ENCODE measurements around the gene HSFX3. TPM values are rescaled to one million over a fixed set of nuclear protein-coding genes. Genes with fewer than 3 reads are reported as not detected.

HSFX3 gene
- total and polyA plus RNA-seq, 2 of the 8 experiments (the other 6 are each of a cell fraction or from before 2014, with no cell fraction given) = not detected

DNA sequence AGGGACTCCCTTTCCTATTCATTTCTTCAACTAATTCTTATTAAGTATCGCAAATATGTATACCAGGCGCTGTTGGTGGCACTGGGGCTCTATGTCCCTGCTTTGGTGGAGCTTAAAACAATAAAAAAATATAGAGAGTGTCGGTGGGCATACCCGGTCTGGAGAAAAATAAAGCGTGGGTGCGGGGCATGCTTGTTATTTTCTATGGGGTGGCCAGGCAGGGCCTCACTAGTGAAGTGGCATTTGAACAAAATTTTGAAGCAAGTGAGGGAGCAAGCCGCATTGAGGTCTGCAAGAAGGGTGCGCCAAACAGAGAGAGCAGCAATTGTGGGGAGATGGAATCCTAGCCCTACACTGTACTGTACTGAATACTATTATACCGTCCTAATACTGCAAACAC is 44.1 kb downstream of the HSFX3 start:
- Histone ChIP-seq H4K91ac (replicated peaks; ENCODE audit: insufficient read length, low read length) (no peak overlapping the region), H3K4ac (replicated peaks; ENCODE audit: insufficient read length, low read depth, low read length) (no peak overlapping the region), H2BK5ac (ENCODE audit: low read depth, low read length) (no peak overlapping the region), H3K27me3 (replicated peaks in 1 of 4; ENCODE audit: control insufficient read depth in 3 of 4, extremely low read depth in 1 of 4, insufficient read depth in 3 of 4, low read length in 3 of 4) (peaks cover 0 to 3% (median 0%) of the 10 kb centered on the region in 4 experiments; a peak in 2 of 7 replicates), H2BK15ac (ENCODE audit: low read length) (no peak overlapping the region), H3K56ac (replicated peaks; ENCODE audit: insufficient read length, low read depth, low read length) (no peak overlapping the region), H3K9ac (replicated peaks in 1 of 4; ENCODE audit: extremely low read depth in 1 of 4, low read depth in 3 of 4, low read length in 3 of 4) (no peak overlapping the region), H3K79me1 (ENCODE audit: low read depth, low read length) (no peaks in the 10 kb centered on the region), H3K23me2 (ENCODE audit: low read depth, low read length) (peaks cover 6% of the 10 kb centered on the region; the same call in 1 of the 2 replicates), H2BK12ac (ENCODE audit: low read depth, low read length) (no peak overlapping the region), H3K4me2 (ENCODE audit: insufficient read depth in 1 of 2, low read depth in 2 of 2, low read length in 2 of 2) (peak overlapping the region; percentile 40 to 67; a peak in 3 of 4 replicates), H2AK5ac (ENCODE audit: low read depth, low read length) (no peak overlapping the region), H4K20me1 (replicated peaks in 1 of 2; ENCODE audit: control insufficient read depth in 1 of 2, insufficient read depth in 2 of 2, low read length in 2 of 2) (no peaks in the 10 kb centered on the region), H2BK120ac (replicated peaks; ENCODE audit: low read depth, low read length) (no peak overlapping the region), H3K9me3 (ENCODE audit: insufficient read depth in 2 of 2, low read depth in 1 of 2, low read length in 1 of 2) (no peaks in the 10 kb centered on the region), H3K4me3 (ENCODE audit: extremely low read depth in 1 of 4, insufficient read depth in 2 of 4, low read depth in 3 of 4, low read length in 4 of 4) (peak overlapping the region in 1 of 4 experiments; percentile 61; a peak in 2 of 8 replicates), H2AFZ (ENCODE audit: low read length) (0 out of 2 replicates have a peak overlapping the region, but pooled peaks have one; percentile 81), H4K8ac (ENCODE audit: extremely low read depth, insufficient read depth, low read length) (no peak overlapping the region), H3K4me1 (replicated peaks in 1 of 4; ENCODE audit: control insufficient read depth in 3 of 4, insufficient read depth in 4 of 4, low read length in 3 of 4) (peaks cover 0 to 3% (median 0%) of the 10 kb centered on the region in 4 experiments; a peak in 1 of 7 replicates), H3K79me2 (ENCODE audit: control insufficient read depth in 1 of 2, insufficient read depth in 2 of 2, low read length in 2 of 2) (no peaks in the 10 kb centered on the region), H3K14ac (ENCODE audit: insufficient read length) (no peak overlapping the region), H3K36me3 (ENCODE audit: control insufficient read depth in 2 of 4, insufficient read depth in 4 of 4, low read length in 3 of 4) (peaks cover 0 to under 1% (median 0%) of the 10 kb centered on the region in 4 experiments; a peak in 3 of 8 replicates), H2BK20ac (ENCODE audit: low read length) (no peak overlapping the region), H3K27ac (ENCODE audit: low read depth, low read length) (no peak overlapping the region), H4K5ac (ENCODE audit: insufficient read length, low read depth, low read length) (no peak overlapping the region), H3K23ac (ENCODE audit: insufficient read length) (no peak overlapping the region), H3K18ac (ENCODE audit: extremely low read depth, low read length) (no peak overlapping the region)
- POLR2A ChIA-PET (ENCODE audit: partially characterized antibody) = interaction anchor here (1.3 kb wide), 1 partner anchor 34 kb away, joined by 3 read pairs; no protein-coding TSS in a partner anchor
- DNase-seq (ENCODE audit: low read depth in 1 of 2, low spot score in 2 of 2) = no peak
- WGBS, 2 experiments (ENCODE audit: extremely low coverage in 1 of 2, insufficient coverage in 1 of 2, insufficient read length in 1 of 2, insufficient replicate concordance in 2 of 2, low coverage in 1 of 2, low lambda C conversion rate in 2 of 2, missing lambda C conversion rate in 1 of 2) = 90% methylated on average over 9 of the region's 9 CpGs; no CpG with 5 or more reads in 1 of the 2 experiments
- CTCF ChIA-PET (ENCODE audit: partially characterized antibody) = interaction anchor here (1.3 to 1.7 kb wide), 2 partner anchors 11 to 19 kb away, joined by 3 to 5 read pairs; no protein-coding TSS in a partner anchor
- TF ChIP-seq MAX (IDR thresholded peaks at IDR 0.05) (no peak), SAP30 (IDR thresholded peaks at IDR 0.05; ENCODE audit: insufficient read depth, insufficient replicate concordance, low read length) (no peak), TCF12 (IDR thresholded peaks at IDR 0.05; ENCODE audit: low read depth, low read length) (no peak), KDM1A (IDR thresholded peaks at IDR 0.05; ENCODE audit: borderline replicate concordance, low read length) (no peak)
- no peak for FAIRE-seq
